ENCODE measurements around the gene SH3BGR.

GRCh38 chr21:39529026-39529425 is 77.3 kb downstream of the SH3BGR start:
- TF ChIP-seq CTCF (IDR thresholded peaks at IDR 0.05; ENCODE audit: insufficient read depth, low read length) (no peak), POLR2AphosphoS5 (IDR thresholded peaks at IDR 0.05; ENCODE audit: low read depth) (no peak), SPI1 (IDR thresholded peaks at IDR 0.05; ENCODE audit: borderline replicate concordance, low read depth) (no peak)

All from HL-60 (cell line).